ENCODE results near the gene HTR2A.
A peak's percentile ranks its signal among the peaks of the same experiment; 100 is the strongest.

HTR2A gene

GRCh38 chr13:46901721-46902120 is 4.9 kb upstream of the HTR2A start:
- DNase-seq (ENCODE audit: insufficient read length) (no peak), FAIRE-seq (no peak)
- TF ChIP-seq POLR2A (IDR thresholded peaks at IDR 0.05; ENCODE audit: low read depth, low read length) (no peak), TAF1 (IDR thresholded peaks at IDR 0.05; ENCODE audit: borderline replicate concordance, low read depth, low read length) (no peak), POLR2AphosphoS5 (IDR thresholded peaks at IDR 0.05; ENCODE audit: low read depth, low read length) (no peak)

GRCh38 chr13:46899801-46900200 is 2.9 kb upstream of the HTR2A start:
- TF ChIP-seq POLR2A (IDR thresholded peaks at IDR 0.05; ENCODE audit: low read depth, low read length), result no peak
- TF ChIP-seq POLR2AphosphoS5 (IDR thresholded peaks at IDR 0.05; ENCODE audit: low read depth, low read length), result no peak
- no peak for TF ChIP-seq TAF1 (IDR thresholded peaks at IDR 0.05; ENCODE audit: borderline replicate concordance, low read depth, low read length)
- FAIRE-seq, result no peak

GRCh38 chr13:46895381-46895780 is 1.5 kb downstream of the HTR2A start:
- no peak for TF ChIP-seq TAF1 (IDR thresholded peaks at IDR 0.05; ENCODE audit: borderline replicate concordance, low read depth, low read length)
- no peak for TF ChIP-seq POLR2A (IDR thresholded peaks at IDR 0.05; ENCODE audit: low read depth, low read length)
- TF ChIP-seq POLR2AphosphoS5 (IDR thresholded peaks at IDR 0.05; ENCODE audit: low read depth, low read length), result no peak
- DNase-seq (ENCODE audit: insufficient read length), result no peak
- FAIRE-seq, result no peak

More at GRCh38 chr13:46899801-46900200, 2.9 kb upstream of the HTR2A start:
- no peak for DNase-seq (ENCODE audit: insufficient read length)

GRCh38 chr13:46894568-46894967 is 2.3 kb downstream of the HTR2A start:
- DNase-seq (ENCODE audit: insufficient read length) (no peak), FAIRE-seq (peak; percentile 70)
- TF ChIP-seq POLR2A (IDR thresholded peaks at IDR 0.05; ENCODE audit: low read depth, low read length), result no peak
- TF ChIP-seq TAF1 (IDR thresholded peaks at IDR 0.05; ENCODE audit: borderline replicate concordance, low read depth, low read length), result no peak
- TF ChIP-seq POLR2AphosphoS5 (IDR thresholded peaks at IDR 0.05; ENCODE audit: low read depth, low read length), result no peak

GRCh38 chr13:46893798-46894560 is 2.9 kb downstream of the HTR2A start:
- no peak for TF ChIP-seq POLR2A (IDR thresholded peaks at IDR 0.05; ENCODE audit: low read depth, low read length)
- TF ChIP-seq POLR2AphosphoS5 (IDR thresholded peaks at IDR 0.05; ENCODE audit: low read depth, low read length), result no peak
- TF ChIP-seq TAF1 (IDR thresholded peaks at IDR 0.05; ENCODE audit: borderline replicate concordance, low read depth, low read length), result no peak
- peak; percentile 81 for FAIRE-seq
- DNase-seq (ENCODE audit: insufficient read length), result peak; percentile 66

- FAIRE-seq (no peak), DNase-seq (ENCODE audit: insufficient read length) (no peak)
- no peak for TF ChIP-seq TAF1 (IDR thresholded peaks at IDR 0.05; ENCODE audit: borderline replicate concordance, low read depth, low read length)
- no peak for TF ChIP-seq POLR2A (IDR thresholded peaks at IDR 0.05; ENCODE audit: low read depth, low read length)
- no peak for TF ChIP-seq POLR2AphosphoS5 (IDR thresholded peaks at IDR 0.05; ENCODE audit: low read depth, low read length)
Observed at GRCh38 chr13:46893221-46893740, 3.6 kb downstream of the HTR2A start.

GRCh38 chr13:46885018-46885417 is 11.8 kb downstream of the HTR2A start:
- no peak for FAIRE-seq
- TF ChIP-seq POLR2AphosphoS5 (IDR thresholded peaks at IDR 0.05; ENCODE audit: low read depth, low read length) (no peak), POLR2A (IDR thresholded peaks at IDR 0.05; ENCODE audit: low read depth, low read length) (no peak), TAF1 (IDR thresholded peaks at IDR 0.05; ENCODE audit: borderline replicate concordance, low read depth, low read length) (no peak)
- DNase-seq (ENCODE audit: insufficient read length), result no peak

- TF ChIP-seq POLR2A (IDR thresholded peaks at IDR 0.05; ENCODE audit: low read depth, low read length) (no peak), TAF1 (IDR thresholded peaks at IDR 0.05; ENCODE audit: borderline replicate concordance, low read depth, low read length) (no peak), POLR2AphosphoS5 (IDR thresholded peaks at IDR 0.05; ENCODE audit: low read depth, low read length) (no peak)
- no peak for FAIRE-seq
Observed at GRCh38 chr13:46884531-46884930, 12.3 kb downstream of the HTR2A start.

GRCh38 chr13:46881621-46882020 is 15.2 kb downstream of the HTR2A start:
- no peak for TF ChIP-seq TAF1 (IDR thresholded peaks at IDR 0.05; ENCODE audit: borderline replicate concordance, low read depth, low read length)
- TF ChIP-seq POLR2AphosphoS5 (IDR thresholded peaks at IDR 0.05; ENCODE audit: low read depth, low read length), result no peak
- TF ChIP-seq POLR2A (IDR thresholded peaks at IDR 0.05; ENCODE audit: low read depth, low read length), result no peak
- DNase-seq (ENCODE audit: insufficient read length) (no peak), FAIRE-seq (no peak)

More at GRCh38 chr13:46884531-46884930, 12.3 kb downstream of the HTR2A start:
- DNase-seq (ENCODE audit: insufficient read length), result no peak

- no peak for TF ChIP-seq POLR2AphosphoS5 (IDR thresholded peaks at IDR 0.05; ENCODE audit: low read depth, low read length)
- TF ChIP-seq TAF1 (IDR thresholded peaks at IDR 0.05; ENCODE audit: borderline replicate concordance, low read depth, low read length), result no peak
- TF ChIP-seq POLR2A (IDR thresholded peaks at IDR 0.05; ENCODE audit: low read depth, low read length), result no peak
- DNase-seq (ENCODE audit: insufficient read length), result no peak
- FAIRE-seq, result no peak
Observed at GRCh38 chr13:46874006-46874405, 22.8 kb downstream of the HTR2A start.

GRCh38 chr13:46871557-46871956 is 25.3 kb downstream of the HTR2A start:
- TF ChIP-seq POLR2A (IDR thresholded peaks at IDR 0.05; ENCODE audit: low read depth, low read length) (no peak), POLR2AphosphoS5 (IDR thresholded peaks at IDR 0.05; ENCODE audit: low read depth, low read length) (no peak), TAF1 (IDR thresholded peaks at IDR 0.05; ENCODE audit: borderline replicate concordance, low read depth, low read length) (no peak)
- FAIRE-seq (no peak), DNase-seq (ENCODE audit: insufficient read length) (no peak)

- DNase-seq (ENCODE audit: insufficient read length) (no peak), FAIRE-seq (no peak)
- TF ChIP-seq POLR2AphosphoS5 (IDR thresholded peaks at IDR 0.05; ENCODE audit: low read depth, low read length) (no peak), POLR2A (IDR thresholded peaks at IDR 0.05; ENCODE audit: low read depth, low read length) (no peak), TAF1 (IDR thresholded peaks at IDR 0.05; ENCODE audit: borderline replicate concordance, low read depth, low read length) (no peak)
Observed at GRCh38 chr13:46868091-46868490, 28.8 kb downstream of the HTR2A start.

All from GM12892 (cell line).